Measurements from ENCODE around the gene OR2L5.

Gene OR2L5

GRCh38 chr1:247992986-247993385 is 20.5 kb upstream of the OR2L5 start:
- no peaks in the 10 kb centered on the region for H3K27me3 ChIP-seq (ENCODE audit: insufficient read depth, poor library complexity, severe bottlenecking)
- no peak overlapping the region for H3K27ac ChIP-seq (replicated peaks)
- TF ChIP-seq POLR2AphosphoS5 (IDR thresholded peaks at IDR 0.05; ENCODE audit: low read depth): no peak
- TF ChIP-seq GABPA (IDR thresholded peaks at IDR 0.05; ENCODE audit: low read depth): no peak
- TF ChIP-seq SPI1 (IDR thresholded peaks at IDR 0.05; ENCODE audit: borderline replicate concordance, low read depth): no peak
- no peak for TF ChIP-seq REST (IDR thresholded peaks at IDR 0.05; ENCODE audit: insufficient replicate concordance, low read depth)
- TF ChIP-seq CTCF (IDR thresholded peaks at IDR 0.05; ENCODE audit: insufficient read depth, low read length): no peak
- H3K4me3 ChIP-seq (replicated peaks; ENCODE audit: insufficient read depth, low read length): no peak overlapping the region
- DNase-seq (ENCODE audit: low read depth in 1 of 2, low spot score in 1 of 2): no peak

GRCh38 chr1:247998811-247999210 is 14.6 kb upstream of the OR2L5 start:
- TF ChIP-seq POLR2AphosphoS5 (IDR thresholded peaks at IDR 0.05; ENCODE audit: low read depth) (no peak), GABPA (IDR thresholded peaks at IDR 0.05; ENCODE audit: low read depth) (no peak), SPI1 (IDR thresholded peaks at IDR 0.05; ENCODE audit: borderline replicate concordance, low read depth) (no peak)
- no peak for DNase-seq (ENCODE audit: low read depth in 1 of 2, low spot score in 1 of 2)
- Histone ChIP-seq H3K27me3 (ENCODE audit: insufficient read depth, poor library complexity, severe bottlenecking) (no peaks in the 10 kb centered on the region), H3K4me3 (replicated peaks; ENCODE audit: insufficient read depth, low read length) (no peak overlapping the region), H3K27ac (replicated peaks) (no peak overlapping the region)

GRCh38 chr1:248000169-248000568 is 13.3 kb upstream of the OR2L5 start:
- Histone ChIP-seq H3K4me3 (replicated peaks; ENCODE audit: insufficient read depth, low read length) (no peak overlapping the region), H3K27ac (replicated peaks) (no peak overlapping the region), H3K27me3 (ENCODE audit: insufficient read depth, poor library complexity, severe bottlenecking) (no peaks in the 10 kb centered on the region)
- no peak for TF ChIP-seq GABPA (IDR thresholded peaks at IDR 0.05; ENCODE audit: low read depth)
- no peak for TF ChIP-seq POLR2AphosphoS5 (IDR thresholded peaks at IDR 0.05; ENCODE audit: low read depth)
- no peak for TF ChIP-seq REST (IDR thresholded peaks at IDR 0.05; ENCODE audit: insufficient replicate concordance, low read depth)
- no peak for DNase-seq (ENCODE audit: low read depth in 1 of 2, low spot score in 1 of 2)

- Histone ChIP-seq H3K27me3 (ENCODE audit: insufficient read depth, poor library complexity, severe bottlenecking) (no peaks in the 10 kb centered on the region), H3K27ac (replicated peaks) (no peak overlapping the region), H3K4me3 (replicated peaks; ENCODE audit: insufficient read depth, low read length) (no peak overlapping the region)
- no peak for DNase-seq (ENCODE audit: low read depth in 1 of 2, low spot score in 1 of 2)
- TF ChIP-seq REST (IDR thresholded peaks at IDR 0.05; ENCODE audit: insufficient replicate concordance, low read depth) (no peak), SPI1 (IDR thresholded peaks at IDR 0.05; ENCODE audit: borderline replicate concordance, low read depth) (no peak), POLR2AphosphoS5 (IDR thresholded peaks at IDR 0.05; ENCODE audit: low read depth) (no peak), GABPA (IDR thresholded peaks at IDR 0.05; ENCODE audit: low read depth) (no peak), CTCF (IDR thresholded peaks at IDR 0.05; ENCODE audit: insufficient read depth, low read length) (no peak)
Measured at GRCh38 chr1:248007778-248008177, 5.7 kb upstream of the OR2L5 start.

Data from HL-60 (cell line).